HCT116 (cell line): ENCODE results near the gene SNX13.

Experiments
- CBX3 ChIP-seq: IDR thresholded peaks from 2 replicates; pipeline ENCODE4 v1.6.1; 2012; ENCODE audit warnings: low read depth
- CTCF ChIP-seq, 3 experiments: fragments of 200-600 bp in 1 of 3; sonication (generic) in 1 of 3; IDR thresholded peaks in 2 of 3; conservative IDR thresholded peaks in 1 of 3; 2 replicates each; pipeline ENCODE4 v1.5.1; 2012 to 2017; ENCODE audit warnings: low read depth in 2 of 3, low read length in 2 of 3, antibody characterized with exemption in 1 of 3, borderline replicate concordance in 1 of 3, control low read depth in 1 of 3, mild to moderate bottlenecking in 1 of 3, mixed read lengths in 1 of 3, mixed run types in 1 of 3, moderate library complexity in 1 of 3; ENCODE audit not compliant: insufficient read depth in 1 of 3
- EZH2phosphoT487 ChIP-seq: fragments of 200-600 bp; IDR thresholded peaks from 2 replicates; pipeline ENCODE4 v1.6.1; 2018; ENCODE audit warnings: antibody characterized with exemption, borderline replicate concordance
- RAD21 ChIP-seq: IDR thresholded peaks from 2 replicates; pipeline ENCODE4 v1.6.1; 2012; ENCODE audit warnings: low read depth, mild to moderate bottlenecking
- ZNF274 ChIP-seq: fragments of 200-500 bp; sonication (Bioruptor generic); IDR thresholded peaks from 2 replicates; pipeline ENCODE4 v1.6.1; 2014; ENCODE audit warnings: mild to moderate bottlenecking, low read depth, low read length, inconsistent platforms
- TF ChIP-seq, protein P1 (sequence below): IDR thresholded peaks from 2 replicates; pipeline ENCODE4 v1.6.1; 2012

GRCh38 chr7:17848516-17848915, 91.8 kb downstream of the SNX13 start:
- TF ChIP-seq EZH2phosphoT487 (no peak), CBX3 (no peak), CTCF (IDR thresholded peaks at IDR 0.05 in 2 of 3, conservative IDR thresholded peaks at IDR 0.05 in 1 of 3; ENCODE audit: borderline replicate concordance in 1 of 3, insufficient read depth in 1 of 3, low read depth in 2 of 3, low read length in 2 of 3) (no peak), RAD21 (no peak), ZNF274 (no peak)
- TF ChIP-seq, protein P1, sequence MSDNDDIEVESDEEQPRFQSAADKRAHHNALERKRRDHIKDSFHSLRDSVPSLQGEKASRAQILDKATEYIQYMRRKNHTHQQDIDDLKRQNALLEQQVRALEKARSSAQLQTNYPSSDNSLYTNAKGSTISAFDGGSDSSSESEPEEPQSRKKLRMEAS = no peak
